Stimulated activated memory B cell treated with anti-CD40 and anti-IgM and Interleukin-4, amounts not matched to agents 10 μg/mL and 1 μg/mL and 100 μg/mL, for 72 hours (primary cell): ENCODE data around the gene ODR4.

Experiments used
- ATAC-seq: fragments of 150-1000 bp; cut with Tn5 transposase; 2 replicates; pipeline ENCODE4 v1.10.0; 2021
- H3K27ac Mint-ChIP-seq: one replicate; pipeline ENCODE4 v1.8.0; 2022; ENCODE audit warnings: mild to moderate bottlenecking, mixed read lengths
- H3K27me3 Mint-ChIP-seq: one replicate; pipeline ENCODE4 v1.8.0; 2022; ENCODE audit warnings: mixed read lengths
- H3K36me3 Mint-ChIP-seq: one replicate; pipeline ENCODE4 v1.8.0; 2022; ENCODE audit warnings: mixed read lengths
- H3K4me1 Mint-ChIP-seq: one replicate; pipeline ENCODE4 v1.8.0; 2022; ENCODE audit warnings: mixed read lengths
- H3K4me3 Mint-ChIP-seq: one replicate; pipeline ENCODE4 v1.8.0; 2022; ENCODE audit warnings: mild to moderate bottlenecking, moderate library complexity, mixed read lengths
- H3K9me3 Mint-ChIP-seq: one replicate; pipeline ENCODE4 v1.8.0; 2022; ENCODE audit warnings: mixed read lengths

ODR4 gene

GRCh38 chr1:186403632-186404031, 28.0 kb downstream of the ODR4 start:
- H3K4me1 Mint-ChIP-seq: no peaks in the 10 kb centered on the region
- no peak for ATAC-seq
- no peak overlapping the region for H3K27ac Mint-ChIP-seq
- H3K27me3 Mint-ChIP-seq: no peaks in the 10 kb centered on the region
- no peaks in the 10 kb centered on the region for H3K9me3 Mint-ChIP-seq
- peaks cover 40% of the 10 kb centered on the region for H3K36me3 Mint-ChIP-seq
- H3K4me3 Mint-ChIP-seq: no peak overlapping the region

DNA sequence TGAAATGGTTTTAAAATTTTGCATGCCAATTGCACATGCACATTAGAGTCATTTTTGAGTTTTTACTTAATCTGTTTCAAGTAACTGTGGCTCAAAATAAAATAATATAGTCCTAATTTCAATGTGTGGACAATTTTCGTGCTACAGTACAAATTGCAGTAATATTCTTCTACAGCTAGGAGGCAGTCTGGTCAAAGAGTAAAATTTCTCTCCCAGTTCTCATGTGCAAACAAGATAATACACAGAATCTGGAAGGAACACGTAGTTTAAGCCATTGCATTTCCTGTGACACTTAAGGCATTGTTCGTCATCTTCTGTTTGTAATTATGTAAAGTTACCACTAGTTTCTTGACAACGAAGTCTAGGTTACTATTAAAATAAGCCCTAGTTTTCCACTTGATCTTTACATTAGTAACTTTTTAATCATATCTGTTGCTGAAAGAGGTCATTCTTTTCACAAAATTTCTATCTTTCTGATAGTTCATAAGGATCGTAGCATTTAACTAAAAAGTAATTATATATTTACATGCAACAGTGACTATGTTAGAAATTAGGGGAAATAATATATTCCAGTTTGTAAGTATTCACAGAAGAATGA, 28.9 kb downstream of the ODR4 start:
- no peaks in the 10 kb centered on the region for H3K27me3 Mint-ChIP-seq
- ATAC-seq: no peak
- no peaks in the 10 kb centered on the region for H3K9me3 Mint-ChIP-seq
- no peak overlapping the region for H3K27ac Mint-ChIP-seq
- no peaks in the 10 kb centered on the region for H3K4me1 Mint-ChIP-seq
- H3K4me3 Mint-ChIP-seq: no peak overlapping the region
- H3K36me3 Mint-ChIP-seq: peaks cover 40% of the 10 kb centered on the region

DNA sequence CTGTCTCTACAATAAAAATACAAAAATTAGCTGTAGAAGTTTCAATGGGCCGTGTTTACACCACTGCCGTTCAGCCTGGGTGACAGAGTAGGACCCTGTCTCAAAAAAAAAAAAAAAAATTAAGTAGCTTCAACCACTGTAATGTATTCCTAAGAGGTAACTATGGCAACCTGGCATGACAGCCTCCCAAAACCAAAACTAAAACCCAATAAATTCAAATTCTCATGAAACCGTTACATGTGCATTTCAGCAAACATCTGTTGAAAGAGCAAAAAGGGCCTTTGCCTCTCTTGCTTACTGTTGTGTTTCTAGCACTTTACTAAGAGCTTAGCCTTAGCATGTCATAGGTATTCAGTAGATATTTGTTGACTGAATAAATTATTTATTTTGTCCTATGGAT, 33.5 kb downstream of the ODR4 start:
- H3K27me3 Mint-ChIP-seq: no peaks in the 10 kb centered on the region
- H3K4me3 Mint-ChIP-seq: no peak overlapping the region
- H3K4me1 Mint-ChIP-seq: no peaks in the 10 kb centered on the region
- ATAC-seq: no peak
- H3K27ac Mint-ChIP-seq: no peak overlapping the region
- H3K9me3 Mint-ChIP-seq: no peaks in the 10 kb centered on the region
- H3K36me3 Mint-ChIP-seq: peaks cover 21% of the 10 kb centered on the region

- no peak for ATAC-seq
- Mint-ChIP-seq H3K27me3 (no peaks in the 10 kb centered on the region), H3K9me3 (no peaks in the 10 kb centered on the region), H3K4me3 (no peak overlapping the region), H3K4me1 (no peaks in the 10 kb centered on the region), H3K27ac (no peak overlapping the region), H3K36me3 (no peaks in the 10 kb centered on the region)
Observed at GRCh38 chr1:186413319-186413718, 37.7 kb downstream of the ODR4 start.

- no peak for ATAC-seq
- no peaks in the 10 kb centered on the region for H3K27me3 Mint-ChIP-seq
- no peak overlapping the region for H3K4me3 Mint-ChIP-seq
- no peak overlapping the region for H3K27ac Mint-ChIP-seq
- H3K36me3 Mint-ChIP-seq: peaks cover 21% of the 10 kb centered on the region
- no peaks in the 10 kb centered on the region for H3K4me1 Mint-ChIP-seq
- no peaks in the 10 kb centered on the region for H3K9me3 Mint-ChIP-seq
Observed at GRCh38 chr1:186418503-186418902, 42.9 kb downstream of the ODR4 start.

DNA sequence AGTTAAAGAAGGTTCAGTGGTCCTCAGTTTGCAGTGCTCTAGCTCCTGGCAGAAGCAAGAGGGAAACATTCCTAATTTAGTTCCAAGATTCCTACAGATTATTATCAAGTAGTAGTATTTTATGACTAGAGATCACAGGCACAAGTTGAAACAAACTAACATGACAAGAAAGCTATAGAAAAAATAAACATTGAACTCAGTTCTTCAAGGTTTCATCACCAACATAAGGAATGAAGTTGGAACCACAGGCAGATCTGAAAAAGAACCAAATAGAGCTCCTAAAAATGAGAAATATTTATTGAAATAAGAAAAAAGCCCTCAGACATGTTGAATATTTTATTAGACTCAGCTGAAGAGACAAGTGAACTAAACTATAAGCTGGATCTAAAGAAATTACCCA, 44.7 kb downstream of the ODR4 start:
- Mint-ChIP-seq H3K36me3 (peaks cover 21% of the 10 kb centered on the region), H3K4me3 (no peak overlapping the region), H3K9me3 (no peaks in the 10 kb centered on the region), H3K4me1 (no peaks in the 10 kb centered on the region), H3K27me3 (no peaks in the 10 kb centered on the region), H3K27ac (no peak overlapping the region)
- ATAC-seq: no peak

GRCh38 chr1:186420923-186421322, 45.3 kb downstream of the ODR4 start:
- Mint-ChIP-seq H3K36me3 (peaks cover 21% of the 10 kb centered on the region), H3K27ac (no peak overlapping the region), H3K27me3 (no peaks in the 10 kb centered on the region), H3K4me1 (no peaks in the 10 kb centered on the region), H3K9me3 (no peaks in the 10 kb centered on the region), H3K4me3 (no peak overlapping the region)
- no peak for ATAC-seq

DNA sequence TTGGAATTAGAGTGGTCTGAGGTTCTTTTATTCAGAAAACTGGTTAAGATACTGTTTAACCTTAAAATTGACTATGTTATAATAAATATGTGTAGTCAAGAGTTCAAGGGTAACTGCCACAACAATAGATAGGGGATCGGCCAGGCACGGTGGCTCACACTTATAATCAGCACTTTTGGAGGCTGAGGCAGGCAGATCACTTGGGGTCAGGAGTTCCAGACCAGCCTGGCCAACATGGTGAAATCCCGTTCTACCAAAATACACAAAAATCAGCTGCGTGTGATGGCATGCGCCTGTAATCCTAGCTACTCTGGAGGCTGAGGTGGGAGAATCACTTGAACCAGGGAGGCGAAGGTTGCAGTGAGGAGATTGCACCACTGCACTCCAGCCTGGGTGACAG, 45.8 kb downstream of the ODR4 start:
- no peak overlapping the region for H3K4me3 Mint-ChIP-seq
- no peaks in the 10 kb centered on the region for H3K4me1 Mint-ChIP-seq
- no peak overlapping the region for H3K27ac Mint-ChIP-seq
- no peak for ATAC-seq
- H3K36me3 Mint-ChIP-seq: peaks cover 26% of the 10 kb centered on the region
- H3K27me3 Mint-ChIP-seq: no peaks in the 10 kb centered on the region
- H3K9me3 Mint-ChIP-seq: no peaks in the 10 kb centered on the region

GRCh38 chr1:186424539-186424938, 48.9 kb downstream of the ODR4 start:
- Mint-ChIP-seq H3K27ac (no peak overlapping the region), H3K4me1 (no peaks in the 10 kb centered on the region), H3K9me3 (no peaks in the 10 kb centered on the region), H3K36me3 (peaks cover 24% of the 10 kb centered on the region), H3K27me3 (no peaks in the 10 kb centered on the region), H3K4me3 (no peak overlapping the region)
- no peak for ATAC-seq

DNA sequence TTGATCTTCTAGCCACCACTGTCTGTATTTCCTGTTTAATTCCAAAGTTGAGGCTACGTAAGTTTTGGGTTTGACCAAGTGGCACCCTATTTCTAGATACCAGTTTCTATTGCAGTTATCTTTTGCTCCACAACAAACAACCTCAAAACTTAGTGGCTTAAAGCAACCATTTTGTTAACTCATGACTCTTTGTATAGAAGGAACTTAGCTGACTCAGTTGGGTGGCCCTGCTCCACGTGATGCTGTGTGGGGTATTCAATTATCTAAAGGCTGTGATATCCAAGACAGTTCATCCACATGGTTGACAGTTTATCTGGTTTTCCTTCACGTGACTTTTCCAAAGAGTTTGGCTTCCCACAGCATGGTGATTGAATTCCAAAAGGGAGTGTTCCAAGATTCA, 50.5 kb downstream of the ODR4 start:
- no peaks in the 10 kb centered on the region for H3K4me1 Mint-ChIP-seq
- H3K27ac Mint-ChIP-seq: no peak overlapping the region
- peaks cover 14% of the 10 kb centered on the region for H3K36me3 Mint-ChIP-seq
- ATAC-seq: no peak
- no peaks in the 10 kb centered on the region for H3K27me3 Mint-ChIP-seq
- H3K4me3 Mint-ChIP-seq: no peak overlapping the region
- H3K9me3 Mint-ChIP-seq: no peaks in the 10 kb centered on the region

DNA sequence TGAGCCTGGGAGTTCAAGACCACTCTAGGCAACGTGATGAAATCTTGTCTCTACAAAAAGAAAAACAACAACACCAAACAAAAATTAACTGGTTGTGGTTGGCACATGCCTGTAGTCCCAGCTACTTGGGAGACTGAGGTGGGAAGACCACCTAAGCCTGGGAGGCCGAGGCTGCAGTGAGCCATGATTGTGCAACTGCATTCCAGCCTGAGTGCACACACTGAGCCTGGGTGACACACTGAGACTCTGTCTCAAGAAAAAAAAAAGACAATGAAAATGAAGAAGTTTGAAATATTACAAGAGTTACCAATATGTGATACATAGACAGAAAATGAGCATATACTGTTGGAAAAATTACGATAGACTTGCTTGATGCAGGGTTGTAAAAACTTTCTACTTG, 53.4 kb downstream of the ODR4 start:
- no peak for ATAC-seq
- H3K4me3 Mint-ChIP-seq: no peak overlapping the region
- H3K4me1 Mint-ChIP-seq: no peaks in the 10 kb centered on the region
- H3K27me3 Mint-ChIP-seq: no peaks in the 10 kb centered on the region
- no peaks in the 10 kb centered on the region for H3K9me3 Mint-ChIP-seq
- no peak overlapping the region for H3K27ac Mint-ChIP-seq
- peaks cover 14% of the 10 kb centered on the region for H3K36me3 Mint-ChIP-seq

- no peaks in the 10 kb centered on the region for H3K27me3 Mint-ChIP-seq
- no peak overlapping the region for H3K4me3 Mint-ChIP-seq
- no peak for ATAC-seq
- no peak overlapping the region for H3K27ac Mint-ChIP-seq
- no peaks in the 10 kb centered on the region for H3K4me1 Mint-ChIP-seq
- H3K9me3 Mint-ChIP-seq: no peaks in the 10 kb centered on the region
- peaks cover 22% of the 10 kb centered on the region for H3K36me3 Mint-ChIP-seq
Observed at GRCh38 chr1:186435336-186435735, 59.7 kb downstream of the ODR4 start.

DNA sequence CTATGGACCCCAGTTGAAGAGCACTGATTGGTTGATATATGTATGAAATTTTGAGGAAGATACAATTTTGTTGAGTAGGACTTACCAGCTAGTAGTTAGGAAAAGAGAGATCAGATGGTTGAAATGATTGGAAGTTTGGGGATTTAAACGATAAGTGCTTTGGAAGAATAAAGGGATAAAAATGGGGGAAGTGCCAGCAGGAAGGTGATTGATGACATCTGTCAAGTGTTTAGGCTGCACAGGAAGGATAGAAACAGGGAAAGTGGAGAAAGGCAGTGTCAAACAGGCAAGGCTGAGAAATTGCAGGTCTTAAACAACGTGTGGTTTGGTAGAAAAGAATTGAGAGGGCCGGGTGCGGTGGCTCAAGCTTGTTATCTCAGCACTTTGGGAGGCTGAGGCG, 62.9 kb downstream of the ODR4 start:
- peaks cover 22% of the 10 kb centered on the region for H3K36me3 Mint-ChIP-seq
- H3K4me1 Mint-ChIP-seq: no peaks in the 10 kb centered on the region
- ATAC-seq: no peak
- no peak overlapping the region for H3K27ac Mint-ChIP-seq
- no peaks in the 10 kb centered on the region for H3K9me3 Mint-ChIP-seq
- H3K27me3 Mint-ChIP-seq: no peaks in the 10 kb centered on the region
- H3K4me3 Mint-ChIP-seq: no peak overlapping the region

DNA sequence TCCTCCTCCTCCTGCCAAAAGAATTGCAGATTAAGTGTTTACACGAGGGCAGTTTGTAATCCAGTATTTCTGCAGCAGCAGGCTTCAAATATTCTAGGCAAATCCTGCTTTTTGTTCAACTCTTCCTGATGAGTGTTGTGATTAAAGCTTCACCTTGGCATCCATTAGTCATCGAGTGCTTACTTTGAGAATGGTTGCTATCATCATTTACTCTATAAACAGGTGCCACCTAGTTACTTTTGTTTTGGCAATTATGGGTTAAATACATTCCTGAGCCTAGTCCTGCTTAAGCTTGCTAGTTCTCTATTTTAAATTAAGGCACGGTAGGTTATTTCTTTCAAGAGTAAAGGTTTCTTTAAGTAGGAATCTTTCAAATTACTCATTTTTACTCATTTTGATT, 64.9 kb downstream of the ODR4 start:
- no peaks in the 10 kb centered on the region for H3K9me3 Mint-ChIP-seq
- H3K36me3 Mint-ChIP-seq: peaks cover 22% of the 10 kb centered on the region
- no peaks in the 10 kb centered on the region for H3K27me3 Mint-ChIP-seq
- no peak overlapping the region for H3K27ac Mint-ChIP-seq
- no peak for ATAC-seq
- no peak overlapping the region for H3K4me3 Mint-ChIP-seq
- no peaks in the 10 kb centered on the region for H3K4me1 Mint-ChIP-seq

- Mint-ChIP-seq H3K27ac (no peak overlapping the region), H3K36me3 (peaks cover 9% of the 10 kb centered on the region), H3K4me3 (no peak overlapping the region), H3K4me1 (no peaks in the 10 kb centered on the region), H3K9me3 (no peaks in the 10 kb centered on the region), H3K27me3 (no peaks in the 10 kb centered on the region)
- ATAC-seq: no peak
Observed at GRCh38 chr1:186442651-186443375, 67.2 kb downstream of the ODR4 start.

DNA sequence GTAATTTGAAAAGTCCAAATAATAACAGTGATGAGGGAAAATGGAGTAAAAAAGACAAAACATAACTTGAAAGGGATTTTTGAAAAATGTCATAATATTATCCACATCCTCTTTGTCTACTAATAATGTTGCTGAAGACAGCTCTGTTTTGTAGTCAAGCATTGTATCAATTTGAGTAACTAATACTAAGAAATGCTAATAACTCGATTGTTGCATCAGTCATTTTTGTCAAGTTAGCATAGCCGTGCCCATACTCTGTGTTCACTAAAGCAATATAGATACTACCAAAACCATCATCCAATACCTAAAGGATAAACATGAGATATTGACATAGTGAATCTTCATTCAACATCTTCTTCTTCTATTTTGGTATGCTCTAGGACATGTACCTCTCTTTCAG, 68.0 kb downstream of the ODR4 start:
- ATAC-seq: peak; percentile 31

More for the DNA sequence above, 68.0 kb downstream of the ODR4 start:
- H3K4me3 Mint-ChIP-seq: no peak overlapping the region
- H3K36me3 Mint-ChIP-seq: peaks cover under 1% of the 10 kb centered on the region
- no peaks in the 10 kb centered on the region for H3K9me3 Mint-ChIP-seq
- H3K27ac Mint-ChIP-seq: no peak overlapping the region
- H3K4me1 Mint-ChIP-seq: no peaks in the 10 kb centered on the region
- H3K27me3 Mint-ChIP-seq: no peaks in the 10 kb centered on the region
